ENCODE measurements around the gene IL17RE.
"Not testable (repeated sequence)": the region's sequence is repeated elsewhere in the genome, so short reads cannot be mapped to it uniquely, and the experiment has no call there.

Gene IL17RE

GRCh38 chr3:9902372-9903237 lies at the start of gene IL17RE:
TSS of gene IL17RE (plus strand) at chr3:9902848. CDS start at chr3:9902933, 85 bp downstream.
- DNase-seq: no peak

GRCh38 chr3:9854291-9854940 lies 48.2 kb upstream of the IL17RE start:
- peak; percentile 3 for DNase-seq

- no peak for DNase-seq
Observed at GRCh38 chr3:9855594-9855993, 47.1 kb upstream of the IL17RE start.

GRCh38 chr3:9859530-9860025 lies 43.1 kb upstream of the IL17RE start:
- DNase-seq: no peak

GRCh38 chr3:9861201-9861600 lies 41.4 kb upstream of the IL17RE start:
- DNase-seq: no peak

GRCh38 chr3:9861626-9862130 lies 41.0 kb upstream of the IL17RE start:
- DNase-seq: no peak

- DNase-seq: no peak
Observed at GRCh38 chr3:9862391-9863057, 40.1 kb upstream of the IL17RE start.

GRCh38 chr3:9863058-9863772 lies 39.4 kb upstream of the IL17RE start:
- no peak for DNase-seq

GRCh38 chr3:9864200-9864927 lies 38.3 kb upstream of the IL17RE start:
- peak; percentile 73 for DNase-seq

- not testable (repeated sequence) for DNase-seq
Observed at GRCh38 chr3:9865125-9865637, 37.5 kb upstream of the IL17RE start.

- no peak for DNase-seq
Observed at GRCh38 chr3:9866639-9867038, 36.0 kb upstream of the IL17RE start.

GRCh38 chr3:9867106-9867505 lies 35.5 kb upstream of the IL17RE start:
- no peak for DNase-seq

- no peak for DNase-seq
Observed at GRCh38 chr3:9869955-9870354, 32.7 kb upstream of the IL17RE start.

GRCh38 chr3:9870978-9871377 lies 31.7 kb upstream of the IL17RE start:
- DNase-seq: no peak

GRCh38 chr3:9872067-9872466 lies 30.6 kb upstream of the IL17RE start:
- DNase-seq: not testable (repeated sequence)

GRCh38 chr3:9875448-9875847 lies 27.2 kb upstream of the IL17RE start:
- no peak for DNase-seq

- not testable (repeated sequence) for DNase-seq
Observed at GRCh38 chr3:9876255-9876654, 26.4 kb upstream of the IL17RE start.

- DNase-seq: no peak
Observed at GRCh38 chr3:9876991-9877390, 25.7 kb upstream of the IL17RE start.

- no peak for DNase-seq
Observed at GRCh38 chr3:9878700-9879099, 23.9 kb upstream of the IL17RE start.

GRCh38 chr3:9879830-9880549 lies 22.7 kb upstream of the IL17RE start, which contains the start of gene CIDEC:
TSS of gene CIDEC (minus strand) at chr3:9880253. CDS start at chr3:9878486, 1,767 bp downstream.
- no peak for DNase-seq

- DNase-seq: no peak
Observed at GRCh38 chr3:9881441-9881840, 21.2 kb upstream of the IL17RE start.

All from DMS79 (cell line).